GM19372 (cell line): ENCODE data around the gene FHIT.

Source experiments
- ATAC-seq: cut with Tn5 transposase; IDR thresholded peaks from one replicate; pipeline ENCODE4 v1.9.1; 2021; ENCODE audit warnings: mild to moderate bottlenecking, low read depth, moderate library complexity; ENCODE audit not compliant: unreplicated experiment

FHIT gene

GRCh38 chr3:60448696-60449095 is 802.6 kb downstream of the FHIT start:
- no peak for ATAC-seq

- no peak for ATAC-seq
These were observed 805.8 kb downstream of the FHIT start for GRCh38 chr3:60445446-60445845.

- ATAC-seq, result no peak
These were observed 806.3 kb downstream of the FHIT start for GRCh38 chr3:60444898-60445437.

GRCh38 chr3:60440869-60441268 is 810.4 kb downstream of the FHIT start:
- no peak for ATAC-seq

GRCh38 chr3:60435941-60436650 is 815.2 kb downstream of the FHIT start:
- ATAC-seq, result no peak

- ATAC-seq, result no peak
These were observed 816.3 kb downstream of the FHIT start for GRCh38 chr3:60434950-60435349.

- no peak for ATAC-seq
These were observed 816.9 kb downstream of the FHIT start for GRCh38 chr3:60434323-60434722.

GRCh38 chr3:60431599-60431958 is 819.7 kb downstream of the FHIT start:
- ATAC-seq, result no peak

- ATAC-seq, result no peak
These were observed 821.0 kb downstream of the FHIT start for GRCh38 chr3:60430205-60430604.

- no peak for ATAC-seq
These were observed 824.1 kb downstream of the FHIT start for GRCh38 chr3:60427109-60427508.

- no peak for ATAC-seq
These were observed 826.3 kb downstream of the FHIT start for GRCh38 chr3:60424942-60425341.

GRCh38 chr3:60424034-60424433 is 827.2 kb downstream of the FHIT start:
- no peak for ATAC-seq

GRCh38 chr3:60423556-60423955 is 827.7 kb downstream of the FHIT start:
- no peak for ATAC-seq

GRCh38 chr3:60421749-60422446 is 829.4 kb downstream of the FHIT start:
- ATAC-seq, result no peak

GRCh38 chr3:60417576-60417975 is 833.7 kb downstream of the FHIT start:
- ATAC-seq, result no peak

- ATAC-seq, result no peak
These were observed 837.2 kb downstream of the FHIT start for GRCh38 chr3:60414011-60414410.

GRCh38 chr3:60413551-60413950 is 837.7 kb downstream of the FHIT start:
- ATAC-seq, result no peak

GRCh38 chr3:60403866-60404265 is 847.4 kb downstream of the FHIT start:
- ATAC-seq, result no peak

GRCh38 chr3:60402931-60403330 is 848.3 kb downstream of the FHIT start:
- no peak for ATAC-seq

- no peak for ATAC-seq
These were observed 851.1 kb downstream of the FHIT start for GRCh38 chr3:60399861-60400845.

GRCh38 chr3:60399292-60399691 is 852.0 kb downstream of the FHIT start:
- no peak for ATAC-seq
